HepG2 (cell line): ENCODE data around the gene ARPP19. TPM values are rescaled to one million over a fixed set of nuclear protein-coding genes. Genes with fewer than 3 reads are reported as not detected.

Source experiments
- ATAC-seq: fragments of 200-7000 bp; cut with Tn5 transposase; 3 replicates; pipeline ENCODE4 v1.9.1; 2020; ENCODE audit warnings: mild to moderate bottlenecking, moderate library complexity
- BruUV-seq: library from RNA; stranded (reverse); fragments of 400-500 nt; replicated peaks from 2 replicates; lab custom pipeline; 2021; lab: Mats Ljungman, UMichigan
- CTCF ChIA-PET: fragments of 300-600 bp; formaldehyde crosslinking; extraction: SDS; loops from one replicate; lab custom pipeline; 2021; ENCODE audit warnings: low total read pairs, inconsistent platforms, low intra/inter-chr PET ratio; lab: Yijun Ruan, JAX
- POLR2A ChIA-PET: fragments of 350-600 bp; sonication (Branson Sonifier 250); formaldehyde crosslinking; loops from one replicate; lab custom pipeline; 2020; ENCODE audit warnings: antibody characterized with exemption, inconsistent platforms; lab: Yijun Ruan, JAX
- DNase-seq: peaks from one replicate; pipeline ENCODE4 v3.0.0-alpha.2; 2015; ENCODE audit warnings: low spot score
- FAIRE-seq: peaks from 3 replicates; lab custom pipeline; 2011; peaks lifted over from hg19 to GRCh38; lab: Jason Lieb, UNC
- H2AFZ ChIP-seq: one replicate; pipeline ENCODE4 v1.6.1; 2011; ENCODE audit warnings: low read length, inconsistent platforms
- H3K27ac ChIP-seq: fragments of 300-600 bp; 3 replicates; pipeline ENCODE4 v1.8.0; 2011; ENCODE audit warnings: mixed run types, mild to moderate bottlenecking, mixed read lengths, low read length, inconsistent platforms; ENCODE audit not compliant: insufficient read depth; ENCODE audit errors: extremely low read length
- H3K27me3 ChIP-seq, 2 experiments: fragments of 200-600 bp in 1 of 2; 2 replicates in 1 of 2; 3 replicates in 1 of 2; pipeline versions ENCODE4 v1.6.0 to v1.8.0; 2011; ENCODE audit warnings: low read length in 2 of 2, mild to moderate bottlenecking in 2 of 2, moderate library complexity in 2 of 2, inconsistent platforms in 1 of 2; ENCODE audit not compliant: insufficient read depth in 2 of 2, control insufficient read depth in 1 of 2
- H3K36me3 ChIP-seq, 2 experiments: fragments of 200-600 bp in 1 of 2; replicated peaks in 1 of 2; 2 replicates in 1 of 2; 3 replicates in 1 of 2; pipeline versions ENCODE4 v1.5.1 to v1.8.0; 2011; ENCODE audit warnings: low read length in 2 of 2, inconsistent platforms in 1 of 2; ENCODE audit not compliant: insufficient read depth in 2 of 2, control insufficient read depth in 1 of 2
- H3K4me1 ChIP-seq: 2 replicates; pipeline ENCODE4 v1.5.1; 2012; ENCODE audit warnings: low read length, inconsistent platforms; ENCODE audit not compliant: insufficient read depth
- H3K4me2 ChIP-seq: 2 replicates; pipeline ENCODE4 v1.6.0; 2011; ENCODE audit warnings: low read depth, low read length, inconsistent platforms
- H3K4me3 ChIP-seq, 3 experiments: fragments of 200-600 bp in 1 of 3; sonication (generic), shearing (Covaris generic) in 1 of 3; replicated peaks in 1 of 3; 2 replicates each; pipeline ENCODE4 v1.5.1; 2011 to 2016; ENCODE audit warnings: low read length in 3 of 3, inconsistent platforms in 2 of 3, low read depth in 2 of 3, mild to moderate bottlenecking in 2 of 3, control low read depth in 1 of 3, mixed read lengths in 1 of 3; ENCODE audit not compliant: insufficient read depth in 1 of 3
- H3K79me2 ChIP-seq: one replicate; pipeline ENCODE4 v1.6.1; 2011; ENCODE audit warnings: low read length, inconsistent platforms; ENCODE audit not compliant: insufficient read depth
- H3K9ac ChIP-seq: 2 replicates; pipeline ENCODE4 v1.6.0; 2011; ENCODE audit warnings: mild to moderate bottlenecking, low read depth, low read length, inconsistent platforms; ENCODE audit not compliant: insufficient read depth
- H3K9me3 ChIP-seq: 2 replicates; pipeline ENCODE4 v1.5.1; 2012; ENCODE audit warnings: mild to moderate bottlenecking, low read length
- H4K20me1 ChIP-seq: 2 replicates; pipeline ENCODE4 v1.6.0; 2011; ENCODE audit warnings: inconsistent platforms, mild to moderate bottlenecking, low read length, moderate library complexity; ENCODE audit not compliant: insufficient read depth
- BCL6 ChIP-seq: IDR thresholded peaks from 2 replicates; pipeline ENCODE4 v1.6.1; 2016; ENCODE audit warnings: missing genetic modification reagents, missing compliant biosample characterization
- KMT2A ChIP-seq: sonication (generic); formaldehyde crosslinking; IDR thresholded peaks from 2 replicates; pipeline ENCODE4 v1.4.0; 2020; ENCODE audit warnings: missing genetic modification reagents
- MEIS2 ChIP-seq: sonication (generic); formaldehyde crosslinking; IDR thresholded peaks from 2 replicates; pipeline ENCODE4 v1.9.0; 2021; ENCODE audit warnings: mild to moderate bottlenecking, missing genetic modification reagents
- RARG ChIP-seq: sonication (generic); formaldehyde crosslinking; IDR thresholded peaks from 2 replicates; pipeline ENCODE4 v1.4.0; 2020; ENCODE audit warnings: low read depth, mild to moderate bottlenecking, missing genetic modification reagents
- SPEN ChIP-seq: sonication (generic); formaldehyde crosslinking; IDR thresholded peaks from 2 replicates; pipeline ENCODE4 v1.5.1; 2020; ENCODE audit warnings: low read depth, mild to moderate bottlenecking, missing genetic modification reagents
- SRSF1 ChIP-seq: fragments of 200-400 bp; formaldehyde crosslinking; optimal IDR thresholded peaks from 2 replicates; pipeline ENCODE3; 2017; ENCODE audit warnings: mild to moderate bottlenecking, low read depth, low read length, moderate library complexity
- TFAP4 ChIP-seq: sonication (generic); IDR thresholded peaks from 2 replicates; pipeline ENCODE4 v1.6.1; 2016; ENCODE audit warnings: low read depth, borderline replicate concordance
- YEATS4 ChIP-seq: sonication (generic); formaldehyde crosslinking; IDR thresholded peaks from 2 replicates; pipeline ENCODE4 v1.4.0; 2020; ENCODE audit warnings: missing genetic modification reagents, borderline replicate concordance
- ZNF18 ChIP-seq: sonication (generic); formaldehyde crosslinking; IDR thresholded peaks from 2 replicates; pipeline ENCODE4 v1.8.0; 2022; ENCODE audit warnings: mild to moderate bottlenecking, missing genetic modification reagents; ENCODE audit not compliant: insufficient replicate concordance
- ZNF33B ChIP-seq: sonication (generic); formaldehyde crosslinking; IDR thresholded peaks from 2 replicates; pipeline ENCODE4 v1.5.1; 2020; ENCODE audit warnings: mild to moderate bottlenecking, missing genetic modification reagents
- WGBS: methylation state at CpG from one replicate; pipeline ENCODE4 v1.1.6; 2017; ENCODE audit warnings: low lambda C conversion rate; 5-methylcytosine and 5-hydroxymethylcytosine counted together
- in situ Hi-C: cut with HindIII; loops from 2 replicates; pipeline ENCODE4 v1.10.0; 2017; ENCODE audit warnings: low pct_unique_long_range_greater_than_20kb; ENCODE audit not compliant: extremely low pct_ligation_motif_present
- intact Hi-C: fragments of 100-400 bp; cut with micrococcal nuclease; formaldehyde crosslinking; loops from one replicate; pipeline ENCODE4 v1.10.0; 2022; ENCODE audit not compliant: unreplicated experiment
- polyA plus RNA-seq, 8 experiments: library from polyadenylated mRNA; depleted of rRNA in 3 of 8; stranded (reverse) in 7 of 8; unstranded in 1 of 8; fragments of >200 nt; fragmentation: Illumina TruSeq in 4 of 8; extraction: Trizol in 4 of 8; gene quantifications; 2 replicates each; pipeline versions ENCODE4 v1.2.1 to v1.2.3, GENCODE V29; 2011 to 2016; ENCODE audit warnings: low read depth in 4 of 8, missing spikeins in 1 of 8, mixed read lengths in 1 of 8; ENCODE audit not compliant: insufficient read depth in 1 of 8
- total RNA-seq, 5 experiments: library from RNA; depleted of rRNA; stranded (reverse); fragments of >200 nt; fragmentation: Illumina TruSeq; extraction: Trizol; gene quantifications; 2 replicates each; pipeline ENCODE4 v1.2.3, GENCODE V29; 2016; ENCODE audit warnings: low read depth in 1 of 5

Gene ARPP19
- total and polyA plus RNA-seq, 2 of the 13 experiments (the other 11 are each of a cell fraction or from before 2014, with no cell fraction given), result 70.8 to 123 TPM

GRCh38 chr15:52529341-52529924, 39.4 kb downstream of the ARPP19 start (continued):
- TF ChIP-seq RARG (CRISPR knock-in tag) (no peak), SPEN (CRISPR knock-in tag) (no peak; the same call in 1 of the 2 replicates), BCL6 (CRISPR knock-in tag) (peak; percentile 34; the same call in 1 of the 2 replicates)

GRCh38 chr15:52528564-52529340, 40.1 kb downstream of the ARPP19 start, which contains the start of gene MYO5A:
Gene MYO5A, minus strand, starts transcription at chr15:52528880. Its CDS starts 74 bp downstream, at chr15:52528806.
- in situ Hi-C loops, result no loop called here
- Histone ChIP-seq H3K4me3 (peak within 1 kb of the TSS; percentile 71 to 78 (median 76); a peak in 5 of 6 replicates), H3K9me3 (no peaks in the 10 kb centered on the region), H3K36me3 (no peaks in the 10 kb centered on the region), H4K20me1 (no peaks in the 10 kb centered on the region), H3K9ac (peak within 1 kb of the TSS; percentile 56; the same call in 1 of the 2 replicates), H2AFZ (peak within 1 kb of the TSS; percentile 39), H3K4me2 (peak within 1 kb of the TSS; percentile 92), H3K79me2 (no peaks in the 10 kb centered on the region), H3K27ac (no peak within 1 kb of the TSS), H3K4me1 (peaks cover 23% of the 10 kb centered on the region), H3K27me3 (peaks cover 3 to 42% of the 10 kb centered on the region in 2 experiments; a peak in 4 of 5 replicates)
- FAIRE-seq (no peak), ATAC-seq (peak; percentile 95), DNase-seq (peak; percentile 15)
- intact Hi-C loops, result loop anchor here (10.0 kb wide), 2 partner anchors 146 to 206 kb away; partner anchors contain the start of gene ATOSA
- CTCF ChIA-PET, result no interaction called here
- 0% methylated on average over 5 of the region's 103 CpGs for WGBS
- POLR2A ChIA-PET, result interaction anchor here (1.0 kb wide), 1 partner anchor 40 kb away, joined by 4 read pairs; no protein-coding TSS in a partner anchor
- BruUV-seq, result no TSS peak
- TF ChIP-seq SRSF1, result no peak
- peak; percentile 26; the same call in 1 of the 2 replicates for TF ChIP-seq SPEN (CRISPR knock-in tag)
- peak; percentile 25; the same call in 1 of the 2 replicates for TF ChIP-seq KMT2A
- peak; percentile 46; the same call in 1 of the 2 replicates for TF ChIP-seq ZNF33B (CRISPR knock-in tag)
- TF ChIP-seq ZNF18 (CRISPR knock-in tag), result no peak
- peak; percentile 19; the same call in 1 of the 2 replicates for TF ChIP-seq YEATS4
- 0 out of 2 replicates have a peak, but pooled peaks have one; percentile 24 for TF ChIP-seq MEIS2 (CRISPR knock-in tag)
- no peak for TF ChIP-seq TFAP4
